ENCODE results near the gene FBLIM1.

Gene FBLIM1

GRCh38 chr1:15733218-15733725, 25.3 kb upstream of the FBLIM1 start:
- Histone ChIP-seq H3K27ac (ENCODE audit: low read depth, low read length) (no peak overlapping the region), H4K20me1 (ENCODE audit: control insufficient read depth, insufficient read depth, low read depth, low read length) (no peaks in the 10 kb centered on the region)
- TF ChIP-seq CTCF (IDR thresholded peaks at IDR 0.05; ENCODE audit: low read depth, low read length, poor library complexity, severe bottlenecking) (no peak), EZH2phosphoT487 (IDR thresholded peaks at IDR 0.05; ENCODE audit: borderline replicate concordance, low read length) (no peak)

GRCh38 chr1:15733726-15734226, 24.8 kb upstream of the FBLIM1 start:
- no peak overlapping the region for H3K4me2 ChIP-seq (ENCODE audit: low read length)
- no peaks in the 10 kb centered on the region for H4K20me1 ChIP-seq (ENCODE audit: control insufficient read depth, insufficient read depth, low read depth, low read length)
- H3K9me2 ChIP-seq (replicated peaks; ENCODE audit: control insufficient read depth, low read length) = no peaks in the 10 kb centered on the region
- H3K79me2 ChIP-seq (ENCODE audit: control insufficient read depth, low read length) = no peaks in the 10 kb centered on the region
- H3K27me3 ChIP-seq (ENCODE audit: control insufficient read depth, low read length) = no peaks in the 10 kb centered on the region
- TF ChIP-seq EZH2phosphoT487 (IDR thresholded peaks at IDR 0.05; ENCODE audit: borderline replicate concordance, low read length) (no peak), CTCF (IDR thresholded peaks at IDR 0.05; ENCODE audit: low read depth, low read length, poor library complexity, severe bottlenecking) (no peak)
- no peak overlapping the region for H3K27ac ChIP-seq (ENCODE audit: low read depth, low read length)
- H3K4me1 ChIP-seq (ENCODE audit: control insufficient read depth, low read length) = no peaks in the 10 kb centered on the region
- no peaks in the 10 kb centered on the region for H3K9me3 ChIP-seq (ENCODE audit: control insufficient read depth, insufficient read depth, low read length)
- H3K36me3 ChIP-seq (ENCODE audit: control insufficient read depth, low read length) = peaks cover 20% of the 10 kb centered on the region; the same call in 1 of the 2 replicates
- H3F3A ChIP-seq (ENCODE audit: control insufficient read depth, insufficient read depth) = no peaks in the 10 kb centered on the region
- H3K4me3 ChIP-seq (ENCODE audit: low read length) = no peak overlapping the region

More at GRCh38 chr1:15733218-15733725, 25.3 kb upstream of the FBLIM1 start:
- H3K9me2 ChIP-seq (replicated peaks; ENCODE audit: control insufficient read depth, low read length) = no peaks in the 10 kb centered on the region
- H3K4me1 ChIP-seq (ENCODE audit: control insufficient read depth, low read length) = no peaks in the 10 kb centered on the region
- no peaks in the 10 kb centered on the region for H3K27me3 ChIP-seq (ENCODE audit: control insufficient read depth, low read length)
- H3K4me2 ChIP-seq (ENCODE audit: low read length) = no peak overlapping the region
- H3K36me3 ChIP-seq (ENCODE audit: control insufficient read depth, low read length) = peaks cover 22% of the 10 kb centered on the region
- no peaks in the 10 kb centered on the region for H3F3A ChIP-seq (ENCODE audit: control insufficient read depth, insufficient read depth)
- H3K9me3 ChIP-seq (ENCODE audit: control insufficient read depth, insufficient read depth, low read length) = no peaks in the 10 kb centered on the region
- H3K4me3 ChIP-seq (ENCODE audit: low read length) = no peak overlapping the region
- no peaks in the 10 kb centered on the region for H3K79me2 ChIP-seq (ENCODE audit: control insufficient read depth, low read length)

GRCh38 chr1:15734296-15734695, 24.3 kb upstream of the FBLIM1 start:
- no peaks in the 10 kb centered on the region for H3K9me2 ChIP-seq (replicated peaks; ENCODE audit: control insufficient read depth, low read length)
- H4K20me1 ChIP-seq (ENCODE audit: control insufficient read depth, insufficient read depth, low read depth, low read length) = no peaks in the 10 kb centered on the region
- no peaks in the 10 kb centered on the region for H3K79me2 ChIP-seq (ENCODE audit: control insufficient read depth, low read length)
- H3K27ac ChIP-seq (ENCODE audit: low read depth, low read length) = no peak overlapping the region
- H3K9me3 ChIP-seq (ENCODE audit: control insufficient read depth, insufficient read depth, low read length) = no peaks in the 10 kb centered on the region
- H3K4me2 ChIP-seq (ENCODE audit: low read length) = no peak overlapping the region
- H3F3A ChIP-seq (ENCODE audit: control insufficient read depth, insufficient read depth) = no peaks in the 10 kb centered on the region
- peaks cover 18% of the 10 kb centered on the region; the same call in 1 of the 2 replicates for H3K36me3 ChIP-seq (ENCODE audit: control insufficient read depth, low read length)
- no peak overlapping the region for H3K4me3 ChIP-seq (ENCODE audit: low read length)
- TF ChIP-seq EZH2phosphoT487 (IDR thresholded peaks at IDR 0.05; ENCODE audit: borderline replicate concordance, low read length) (no peak), CTCF (IDR thresholded peaks at IDR 0.05; ENCODE audit: low read depth, low read length, poor library complexity, severe bottlenecking) (no peak)
- H3K4me1 ChIP-seq (ENCODE audit: control insufficient read depth, low read length) = no peaks in the 10 kb centered on the region
- H3K27me3 ChIP-seq (ENCODE audit: control insufficient read depth, low read length) = no peaks in the 10 kb centered on the region
